ENCODE results near the gene MRPS24.
"Not testable (repeated sequence)": the region's sequence is repeated elsewhere in the genome, so short reads cannot be mapped to it uniquely, and the experiment has no call there.

Gene MRPS24

GRCh38 chr7:43869006-43869866 lies at the start of gene MRPS24:
Gene MRPS24 (minus strand): TSS chr7:43869517. CDS start chr7:43869495, 22 bp downstream.
- DNase-seq: peak; percentile 96

- no peak for DNase-seq
Observed at GRCh38 chr7:43915907-43916306, 46.6 kb upstream of the MRPS24 start.

GRCh38 chr7:43914795-43915194 lies 45.5 kb upstream of the MRPS24 start:
- DNase-seq: no peak

GRCh38 chr7:43906331-43907010 lies 37.2 kb upstream of the MRPS24 start, which contains the start of gene URGCP:
Gene URGCP (minus strand): TSS chr7:43906596. CDS start chr7:43906575, 21 bp downstream.
- DNase-seq: peak; percentile 64

- DNase-seq: peak; percentile 19
Observed at GRCh38 chr7:43905956-43906330, 36.6 kb upstream of the MRPS24 start.

- no peak for DNase-seq
Observed at GRCh38 chr7:43905209-43905946, 36.1 kb upstream of the MRPS24 start.

GRCh38 chr7:43904533-43905208 lies 35.4 kb upstream of the MRPS24 start:
- no peak for DNase-seq

- DNase-seq: no peak
Observed at GRCh38 chr7:43902542-43903054, 33.3 kb upstream of the MRPS24 start.

- not testable (repeated sequence) for DNase-seq
Observed at GRCh38 chr7:43898571-43898970, 29.3 kb upstream of the MRPS24 start.

- no peak for DNase-seq
Observed at GRCh38 chr7:43895847-43896415, 26.6 kb upstream of the MRPS24 start.

GRCh38 chr7:43891069-43891955 lies 22.0 kb upstream of the MRPS24 start:
- DNase-seq: no peak

- no peak for DNase-seq
Observed at GRCh38 chr7:43890468-43890867, 21.2 kb upstream of the MRPS24 start.

GRCh38 chr7:43888993-43889945 lies 20.0 kb upstream of the MRPS24 start:
- DNase-seq: no peak

GRCh38 chr7:43884617-43885016 lies 15.3 kb upstream of the MRPS24 start:
- DNase-seq: no peak

GRCh38 chr7:43884209-43884608 lies 14.9 kb upstream of the MRPS24 start:
- no peak for DNase-seq

GRCh38 chr7:43880596-43880995 lies 11.3 kb upstream of the MRPS24 start:
- no peak for DNase-seq

GRCh38 chr7:43879477-43879876 lies 10.2 kb upstream of the MRPS24 start:
- DNase-seq: no peak

GRCh38 chr7:43878867-43879266 lies 9.6 kb upstream of the MRPS24 start:
- DNase-seq: no peak

- DNase-seq: no peak
Observed at GRCh38 chr7:43877968-43878864, 8.9 kb upstream of the MRPS24 start.
